NCI-H187 (cell line): Measurements from ENCODE around the gene SYT11.
"Not testable (repeated sequence)": the region's sequence is repeated elsewhere in the genome, so short reads cannot be mapped to it uniquely, and the experiment has no call there.

Experiments
- DNase-seq, 2 experiments: peaks; one replicate each; lab custom pipeline; 2025; lab: John Stamatoyannopoulos, UW

The SYT11 gene

GRCh38 chr1:155860970-155861510 lies 1.7 kb downstream of the SYT11 start:
- no peak for DNase-seq

GRCh38 chr1:155861896-155862295 lies 2.5 kb downstream of the SYT11 start:
- DNase-seq, result no peak

- DNase-seq, result no peak
Measured at GRCh38 chr1:155864393-155864792, 5.0 kb downstream of the SYT11 start.

- DNase-seq, result no peak
Measured at GRCh38 chr1:155867766-155868165, 8.4 kb downstream of the SYT11 start.

- no peak for DNase-seq
Measured at GRCh38 chr1:155871390-155871789, 12.0 kb downstream of the SYT11 start.

GRCh38 chr1:155872527-155872926 lies 13.2 kb downstream of the SYT11 start:
- DNase-seq, result no peak

GRCh38 chr1:155873860-155874259 lies 14.5 kb downstream of the SYT11 start:
- no peak for DNase-seq

- DNase-seq, result no peak
Measured at GRCh38 chr1:155877945-155878344, 18.6 kb downstream of the SYT11 start.

GRCh38 chr1:155880251-155880650 lies 20.9 kb downstream of the SYT11 start:
- no peak for DNase-seq

- no peak for DNase-seq
Measured at GRCh38 chr1:155880950-155881349, 21.6 kb downstream of the SYT11 start.

GRCh38 chr1:155882235-155882634 lies 22.9 kb downstream of the SYT11 start:
- DNase-seq, result no peak

GRCh38 chr1:155882766-155883165 lies 23.4 kb downstream of the SYT11 start:
- DNase-seq, result no peak

- no peak for DNase-seq
Measured at GRCh38 chr1:155884031-155884960, 24.9 kb downstream of the SYT11 start.

- no peak for DNase-seq
Measured at GRCh38 chr1:155884982-155885381, 25.6 kb downstream of the SYT11 start.

GRCh38 chr1:155888481-155888880 lies 29.1 kb downstream of the SYT11 start:
- DNase-seq, result no peak

GRCh38 chr1:155889566-155889965 lies 30.2 kb downstream of the SYT11 start:
- DNase-seq, result no peak

GRCh38 chr1:155890251-155890650 lies 30.9 kb downstream of the SYT11 start:
- DNase-seq, result no peak

GRCh38 chr1:155892796-155893195 lies 33.4 kb downstream of the SYT11 start:
- no peak for DNase-seq

GRCh38 chr1:155893389-155894142 lies 34.2 kb downstream of the SYT11 start:
- DNase-seq, result no peak

GRCh38 chr1:155895617-155896016 lies 36.2 kb downstream of the SYT11 start:
- not testable (repeated sequence) for DNase-seq

- DNase-seq, result not testable (repeated sequence)
Measured at GRCh38 chr1:155896476-155896875, 37.1 kb downstream of the SYT11 start.

- no peak for DNase-seq
Measured at GRCh38 chr1:155897746-155898145, 38.4 kb downstream of the SYT11 start.

- no peak for DNase-seq
Measured at GRCh38 chr1:155898888-155899287, 39.5 kb downstream of the SYT11 start.
